Measurements from ENCODE around the gene TOMM22. TPM values are rescaled to one million over a fixed set of nuclear protein-coding genes. Genes with fewer than 3 reads are reported as not detected.
A peak's percentile ranks its signal among the peaks of the same experiment; 100 is the strongest.

The TOMM22 gene
- total RNA-seq, 1 donor from 2014 or later: 19.3 TPM

- no peak for TF ChIP-seq CTCF (IDR thresholded peaks at IDR 0.05)
- Histone ChIP-seq H3K9me3 (no peaks in the 10 kb centered on the region), H3K27me3 (no peaks in the 10 kb centered on the region), H3K4me1 (peaks cover 16 to 22% of the 10 kb centered on the region in 2 donors), H3K36me3 (peaks cover 67 to 80% of the 10 kb centered on the region in 2 donors), H3K27ac (no peak overlapping the region), H3K4me3 (no peak overlapping the region)
- intact Hi-C loops (cut with DNase I): no loop called here
- no peak for DNase-seq (ENCODE audit: low spot score in 2 of 2)
These were observed 47.4 kb downstream of the TOMM22 start for GRCh38 chr22:38728871-38729796.

- Histone ChIP-seq H3K36me3 (peaks cover 67 to 81% of the 10 kb centered on the region in 2 donors), H3K9me3 (no peaks in the 10 kb centered on the region), H3K4me3 (no peak overlapping the region), H3K27me3 (no peaks in the 10 kb centered on the region), H3K27ac (no peak overlapping the region), H3K4me1 (peaks cover 20 to 22% of the 10 kb centered on the region in 2 donors)
- DNase-seq (ENCODE audit: low spot score in 2 of 2): no peak
- intact Hi-C loops (cut with DNase I): no loop called here
- TF ChIP-seq CTCF (IDR thresholded peaks at IDR 0.05): no peak
These were observed 48.2 kb downstream of the TOMM22 start for GRCh38 chr22:38729946-38730345.

GRCh38 chr22:38730411-38730871 is 48.7 kb downstream of the TOMM22 start:
- peak overlapping the region in 1 of 2 donors; percentile 69 for H3K27ac ChIP-seq
- no peaks in the 10 kb centered on the region for H3K27me3 ChIP-seq
- no peak overlapping the region for H3K4me3 ChIP-seq
- H3K36me3 ChIP-seq: peaks cover 67 to 82% of the 10 kb centered on the region in 2 donors
- H3K9me3 ChIP-seq: no peaks in the 10 kb centered on the region
- no peak for TF ChIP-seq CTCF (IDR thresholded peaks at IDR 0.05)
- intact Hi-C loops (cut with DNase I): no loop called here
- DNase-seq (ENCODE audit: low spot score in 2 of 2): no peak
- H3K4me1 ChIP-seq: peaks cover 20 to 22% of the 10 kb centered on the region in 2 donors

GRCh38 chr22:38731703-38732161 is 50.0 kb downstream of the TOMM22 start:
- DNase-seq (ENCODE audit: low spot score in 2 of 2): no peak
- H3K9me3 ChIP-seq: no peaks in the 10 kb centered on the region
- H3K27me3 ChIP-seq: no peaks in the 10 kb centered on the region
- peak overlapping the region; percentile 69 to 83 for H3K27ac ChIP-seq
- no peak overlapping the region for H3K4me3 ChIP-seq
- TF ChIP-seq CTCF (IDR thresholded peaks at IDR 0.05): no peak
- intact Hi-C loops (cut with DNase I): no loop called here
- peaks cover 67 to 82% of the 10 kb centered on the region in 2 donors for H3K36me3 ChIP-seq
- peaks cover 20 to 22% of the 10 kb centered on the region in 2 donors for H3K4me1 ChIP-seq

GRCh38 chr22:38732251-38732815 is 50.6 kb downstream of the TOMM22 start:
- DNase-seq (ENCODE audit: low spot score in 2 of 2): no peak
- intact Hi-C loops (cut with DNase I): no loop called here
- H3K9me3 ChIP-seq: no peaks in the 10 kb centered on the region
- peak overlapping the region in 1 of 2 donors; percentile 11 for H3K4me3 ChIP-seq
- peak overlapping the region; percentile 69 to 83 for H3K27ac ChIP-seq
- TF ChIP-seq CTCF (IDR thresholded peaks at IDR 0.05): no peak
- H3K36me3 ChIP-seq: peaks cover 67 to 82% of the 10 kb centered on the region in 2 donors
- no peaks in the 10 kb centered on the region for H3K27me3 ChIP-seq
- H3K4me1 ChIP-seq: peaks cover 20 to 22% of the 10 kb centered on the region in 2 donors
